Measurements from ENCODE around the gene CDCA5.

CDCA5 gene

GRCh38 chr11:65047581-65048422, 36.0 kb downstream of the CDCA5 start:
- in situ Hi-C loops (cut with MboI; ENCODE audit: low sequenced_read_pairs): no loop called here

- in situ Hi-C loops (cut with MboI; ENCODE audit: low sequenced_read_pairs): no loop called here
Measured at GRCh38 chr11:65045728-65046127, 38.1 kb downstream of the CDCA5 start.

- in situ Hi-C loops (cut with MboI; ENCODE audit: low sequenced_read_pairs): no loop called here
Measured at GRCh38 chr11:65045061-65045460, 38.8 kb downstream of the CDCA5 start.

GRCh38 chr11:65043881-65044501, 39.8 kb downstream of the CDCA5 start:
- in situ Hi-C loops (cut with MboI; ENCODE audit: low sequenced_read_pairs): no loop called here

GRCh38 chr11:65042891-65043290, 40.9 kb downstream of the CDCA5 start:
- in situ Hi-C loops (cut with MboI; ENCODE audit: low sequenced_read_pairs): no loop called here

GRCh38 chr11:65040847-65041622, 42.8 kb downstream of the CDCA5 start, which contains the start of gene SAC3D1:
TSS of gene SAC3D1 (plus strand) at chr11:65041210. CDS start at chr11:65041293, 83 bp downstream.
- in situ Hi-C loops (cut with MboI; ENCODE audit: low sequenced_read_pairs): no loop called here

GRCh38 chr11:65040520-65040846, 43.4 kb downstream of the CDCA5 start:
- in situ Hi-C loops (cut with MboI; ENCODE audit: low sequenced_read_pairs): no loop called here

- in situ Hi-C loops (cut with MboI; ENCODE audit: low sequenced_read_pairs): no loop called here
Measured at GRCh38 chr11:65036931-65037330, 46.9 kb downstream of the CDCA5 start.

GRCh38 chr11:65035579-65035978, 48.3 kb downstream of the CDCA5 start:
- in situ Hi-C loops (cut with MboI; ENCODE audit: low sequenced_read_pairs): no loop called here

- in situ Hi-C loops (cut with MboI; ENCODE audit: low sequenced_read_pairs): no loop called here
Measured at GRCh38 chr11:65034423-65034822, 49.4 kb downstream of the CDCA5 start.

GRCh38 chr11:65032216-65032615, 51.6 kb downstream of the CDCA5 start:
- in situ Hi-C loops (cut with MboI; ENCODE audit: low sequenced_read_pairs): no loop called here
